ENCODE data around the gene TXNDC11. TPM values are rescaled to one million over a fixed set of nuclear protein-coding genes. Genes with fewer than 3 reads are reported as not detected.

TXNDC11 gene
- polyA plus RNA-seq, 4 donors = 27.6 to 42.1 (median 40.2) TPM

DNA sequence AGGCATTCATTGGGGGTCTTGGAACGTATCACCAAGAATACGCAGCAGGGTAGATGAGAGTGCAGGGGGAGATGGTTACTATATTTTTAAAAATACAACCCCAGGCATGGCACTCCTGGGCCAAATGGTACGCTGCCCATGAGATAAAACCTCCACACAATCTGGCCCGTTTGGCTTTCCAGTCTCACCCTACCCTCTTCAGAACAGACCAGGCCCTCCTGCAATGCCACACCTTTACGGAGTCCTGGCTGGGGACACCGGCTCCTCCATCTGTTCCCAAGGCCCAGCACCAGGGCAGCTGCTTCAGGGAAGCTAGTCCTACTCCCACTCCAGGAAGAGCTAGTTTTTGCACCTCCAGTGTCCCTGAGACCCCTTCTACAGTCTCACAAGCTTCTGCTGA, 50.0 kb downstream of the TXNDC11 start:
- no peak for DNase-seq (ENCODE audit: low read depth in 4 of 4, low spot score in 3 of 4)

DNA sequence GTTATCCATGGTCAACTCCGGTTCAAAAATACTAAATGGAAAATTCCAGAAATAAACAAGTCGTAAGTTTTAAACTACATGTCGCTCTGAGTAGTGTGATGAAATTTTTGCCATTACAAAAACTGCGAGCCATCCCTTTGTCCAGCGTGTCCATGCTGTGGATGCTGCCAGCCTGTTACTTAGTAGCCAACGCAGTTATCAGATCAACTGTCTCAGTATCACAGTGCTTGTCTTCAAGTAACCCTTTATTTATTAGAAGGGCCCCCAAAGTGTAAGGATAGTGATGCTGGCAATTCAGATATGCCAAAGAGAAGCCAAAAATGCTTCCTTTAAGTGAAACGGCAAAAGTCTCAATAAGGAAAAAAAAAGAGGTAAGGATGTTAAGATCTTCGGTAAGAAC, 50.5 kb downstream of the TXNDC11 start:
- DNase-seq (ENCODE audit: low read depth in 4 of 4, low spot score in 3 of 4) = no peak

DNA sequence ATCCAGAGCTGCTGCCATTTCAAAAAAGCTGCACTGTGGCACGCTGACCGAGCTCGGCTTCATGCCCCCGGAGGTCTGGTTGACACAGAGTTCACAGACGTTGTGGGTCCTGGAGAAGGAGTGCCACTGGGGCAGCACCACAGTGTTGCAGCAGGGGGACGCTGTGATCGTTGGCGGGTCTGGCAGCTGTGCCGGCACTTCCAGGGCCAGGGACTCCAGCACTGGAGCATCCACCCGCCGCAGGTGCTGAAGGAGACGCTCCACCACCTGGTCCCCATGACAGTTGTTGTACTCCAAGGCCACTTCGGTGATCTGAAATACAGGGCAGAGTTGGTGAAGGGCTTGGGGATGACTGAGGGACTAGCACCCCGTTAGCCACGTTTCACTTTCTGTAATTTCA, 50.9 kb downstream of the TXNDC11 start:
- no peak for DNase-seq (ENCODE audit: low read depth in 4 of 4, low spot score in 3 of 4)

DNA sequence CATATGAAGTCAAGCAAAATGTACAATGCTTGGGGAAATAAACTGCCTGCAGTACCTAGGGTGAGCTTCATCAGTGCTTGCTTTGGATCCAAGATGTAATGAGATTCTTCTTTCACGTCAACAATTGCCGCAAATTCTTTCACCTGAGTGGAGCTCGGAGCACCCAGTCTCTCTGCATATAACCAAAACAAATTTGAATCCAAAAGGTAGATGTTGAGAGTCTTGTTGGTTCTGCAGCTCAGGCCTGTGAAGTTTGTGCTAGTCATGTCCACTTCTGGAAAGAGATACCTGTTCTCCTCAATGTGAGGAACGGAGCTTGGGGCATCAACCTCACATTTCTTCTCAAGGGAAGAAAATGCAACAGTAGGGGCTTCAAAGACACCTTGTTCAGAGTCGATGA, 51.4 kb downstream of the TXNDC11 start:
- DNase-seq (ENCODE audit: low read depth in 4 of 4, low spot score in 3 of 4) = no peak

DNA sequence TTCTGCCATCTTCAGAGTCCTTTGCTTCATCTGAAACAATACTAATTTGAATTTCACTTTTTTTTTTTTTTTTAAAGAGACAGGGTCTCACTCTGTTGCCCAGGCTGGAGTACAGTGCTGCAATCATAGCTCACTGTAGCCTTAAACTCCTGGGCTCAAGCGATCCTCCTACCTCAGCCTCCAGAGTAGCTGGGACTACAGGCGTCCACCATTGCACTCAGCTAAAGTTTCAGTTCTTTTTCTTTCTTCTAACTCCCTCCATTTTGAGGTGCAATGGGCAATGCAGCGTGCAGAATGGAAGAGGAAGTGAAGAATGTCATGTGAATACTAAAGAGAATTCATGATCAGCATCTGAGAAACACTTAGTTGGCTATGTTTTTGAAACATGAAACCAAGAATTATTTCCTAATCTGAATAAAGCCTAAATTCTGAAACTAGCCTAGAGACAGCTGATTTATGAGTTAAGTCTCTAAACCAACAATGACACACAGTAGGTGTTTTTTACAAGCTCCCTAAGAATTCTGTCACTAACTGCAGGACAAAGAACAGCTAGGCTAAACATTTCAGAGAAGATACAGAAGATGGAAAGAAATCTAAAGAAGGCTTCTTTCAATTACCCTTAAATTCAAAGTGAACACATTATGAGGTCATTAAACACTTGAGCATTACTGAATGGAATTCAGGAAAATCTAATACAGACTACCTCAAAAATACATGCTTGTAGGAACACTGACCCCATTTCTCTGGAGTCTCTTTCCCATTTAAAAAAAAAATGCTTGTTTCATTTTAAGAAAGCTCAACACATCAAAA, 53.4 kb downstream of the TXNDC11 start:
- DNase-seq (ENCODE audit: low read depth in 4 of 4, low spot score in 3 of 4) = no peak

DNA sequence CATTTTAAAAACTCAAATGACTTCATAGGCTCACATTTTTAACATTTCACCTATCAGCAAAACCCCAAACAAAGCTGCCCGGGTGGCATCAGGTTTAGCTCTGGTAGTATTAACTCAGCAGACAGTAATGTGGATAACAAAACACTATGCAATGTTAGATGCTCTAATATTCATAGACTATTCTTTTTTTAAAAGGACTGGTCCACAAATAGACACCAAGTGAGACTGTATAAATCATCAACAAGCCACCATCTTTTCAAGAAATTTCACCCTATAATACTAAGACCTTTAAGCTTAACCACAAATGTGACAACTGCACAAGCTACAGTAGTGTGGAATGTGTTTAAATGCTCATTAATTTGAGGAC, 54.2 kb downstream of the TXNDC11 start:
- DNase-seq (ENCODE audit: low read depth in 4 of 4, low spot score in 3 of 4) = no peak

DNA sequence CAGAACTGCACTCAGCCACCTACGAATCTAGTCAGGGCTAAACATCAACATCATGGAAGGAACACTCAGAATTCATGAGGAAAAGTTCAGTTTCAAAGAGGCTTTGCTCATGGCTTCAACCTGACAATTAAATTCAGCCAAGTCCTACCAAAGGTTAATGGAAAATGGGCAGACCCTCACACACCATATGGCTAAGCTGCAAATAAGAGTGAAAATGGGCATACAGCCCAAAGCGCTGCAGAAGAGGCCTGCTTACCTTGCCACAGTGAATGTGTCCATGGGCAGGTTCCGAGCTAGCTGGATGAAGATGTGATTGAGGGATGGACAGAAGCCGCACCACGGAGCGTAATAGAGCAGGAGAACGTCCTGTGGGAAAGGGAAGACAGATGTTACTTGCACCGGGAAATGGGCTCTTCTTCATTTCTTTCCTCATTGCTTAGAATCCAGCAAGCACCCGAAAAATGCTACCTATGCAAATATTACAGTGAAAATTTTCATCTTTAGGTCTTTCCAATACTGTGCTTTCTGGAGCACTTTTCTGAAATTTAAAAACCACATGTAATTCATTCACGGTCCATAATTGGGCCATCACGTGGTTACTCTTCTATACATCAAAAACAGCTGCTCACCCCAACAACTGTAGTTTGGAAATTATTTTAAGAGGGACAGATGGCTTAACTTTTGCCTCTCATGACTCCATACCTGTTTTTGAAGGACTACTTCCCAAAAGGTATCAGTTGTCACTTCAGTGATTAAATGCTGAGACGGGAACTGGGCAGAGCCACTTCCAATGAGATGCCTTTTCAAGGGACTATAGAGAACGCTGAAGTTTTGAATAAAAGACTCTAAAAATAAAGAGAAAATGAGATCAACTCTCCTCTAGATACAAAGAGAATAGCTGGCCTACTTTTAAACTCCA, 54.8 kb downstream of the TXNDC11 start:
- no peak for DNase-seq (ENCODE audit: low read depth in 4 of 4, low spot score in 3 of 4)

DNA sequence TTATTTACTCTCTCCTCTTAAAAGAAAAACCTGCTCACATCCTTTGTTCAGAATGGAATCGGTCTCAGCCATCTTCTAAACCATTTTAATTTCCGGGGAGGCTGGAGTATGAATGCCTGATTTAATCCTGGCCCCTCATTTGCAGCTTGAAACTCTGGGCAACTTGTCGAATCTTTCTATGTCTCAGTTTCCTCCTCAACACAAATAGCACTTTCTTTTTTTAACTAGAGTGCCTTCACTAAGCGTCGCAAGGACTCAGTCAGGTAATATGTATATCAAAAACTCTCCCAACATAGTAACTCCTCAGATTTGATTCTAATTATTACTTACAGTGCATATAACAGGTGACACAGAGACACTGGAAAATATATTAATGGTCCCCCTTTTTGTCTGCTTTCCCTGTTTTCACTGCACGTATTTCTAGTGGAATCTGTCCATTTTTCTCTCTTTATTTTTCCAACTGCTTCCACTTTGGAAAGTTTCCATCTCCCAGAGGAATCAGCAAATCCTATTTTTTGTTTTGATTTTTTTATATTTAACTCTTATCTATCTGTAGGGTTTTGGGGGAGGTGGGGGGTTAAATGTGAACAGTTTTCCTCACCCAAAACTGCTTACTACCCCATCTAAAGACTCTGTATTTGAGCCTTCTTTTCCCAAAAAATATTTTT, 55.8 kb downstream of the TXNDC11 start:
- no peak for DNase-seq (ENCODE audit: low read depth in 4 of 4, low spot score in 3 of 4)

DNA sequence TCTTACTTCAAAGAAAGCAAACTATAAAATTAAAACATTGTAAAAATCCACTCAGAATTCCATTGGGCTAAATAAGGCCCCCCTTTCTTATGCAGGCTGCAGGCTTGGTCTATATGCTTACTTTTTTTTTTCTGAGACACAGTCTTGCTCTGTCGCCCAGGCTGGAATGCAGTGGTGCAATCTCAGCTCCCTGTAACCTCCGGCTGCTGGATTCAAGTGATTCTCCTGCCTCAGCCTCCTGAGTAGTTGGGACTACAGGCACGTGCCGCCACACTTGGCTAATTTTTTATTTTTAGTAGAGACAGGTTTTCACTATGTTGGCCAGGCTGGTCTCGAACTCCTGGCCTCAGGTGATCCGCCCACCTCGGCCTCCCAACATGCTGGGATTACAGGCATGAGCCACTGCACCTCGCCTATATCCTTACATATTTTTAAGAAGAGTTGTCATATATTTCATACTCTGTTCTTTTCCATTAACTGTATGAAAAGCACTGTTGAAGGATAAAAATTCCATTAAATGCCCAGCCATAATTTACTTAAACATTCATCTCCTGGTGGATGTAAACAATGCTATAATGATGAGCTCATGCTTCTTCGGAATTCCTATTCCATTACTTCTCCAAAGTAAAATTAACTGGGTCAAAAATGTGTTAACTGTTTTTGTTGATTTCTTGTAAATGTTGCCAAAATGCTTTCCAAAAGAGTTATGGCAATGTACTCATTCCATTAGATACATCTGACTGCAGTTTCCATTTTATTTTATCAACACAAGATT, 56.6 kb downstream of the TXNDC11 start:
- no peak for DNase-seq (ENCODE audit: low read depth in 4 of 4, low spot score in 3 of 4)

DNA sequence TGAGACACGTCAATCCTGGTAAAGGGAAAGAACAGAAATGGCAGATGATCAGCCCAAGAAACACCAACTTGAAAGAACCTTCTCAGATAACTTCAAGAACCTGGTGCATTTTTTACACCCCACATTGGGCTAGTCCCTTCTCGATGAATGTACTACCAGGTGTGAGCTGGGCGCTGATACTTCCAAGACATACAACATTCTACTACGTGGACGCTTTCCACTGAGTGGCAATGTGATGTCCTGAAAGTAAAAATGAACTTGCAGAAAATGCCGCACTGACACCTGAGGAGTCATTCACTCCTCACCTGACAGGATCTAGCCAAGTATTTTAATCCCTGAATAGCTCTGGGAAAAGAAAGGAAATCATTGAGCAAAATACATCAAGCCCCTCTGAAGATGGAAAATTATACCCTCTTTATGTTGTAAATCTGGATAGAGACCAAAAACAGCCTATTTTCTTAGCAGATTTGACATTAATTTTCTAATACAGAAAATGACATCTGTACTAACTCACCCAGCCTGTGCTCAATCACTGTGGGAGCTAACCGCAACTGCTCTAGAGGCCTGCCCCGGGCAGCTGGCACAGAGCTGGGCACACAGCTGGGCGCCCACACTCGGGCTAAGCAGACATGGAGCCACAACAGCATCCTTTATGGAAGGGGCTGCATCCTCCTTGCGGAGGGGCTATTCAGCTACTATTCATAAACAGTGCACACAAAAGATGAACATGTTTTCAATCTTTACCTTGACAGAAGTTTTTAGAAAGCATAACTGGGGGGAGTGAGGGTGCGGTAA, 58.2 kb downstream of the TXNDC11 start:
- DNase-seq (ENCODE audit: low read depth in 4 of 4, low spot score in 3 of 4) = no peak

DNA sequence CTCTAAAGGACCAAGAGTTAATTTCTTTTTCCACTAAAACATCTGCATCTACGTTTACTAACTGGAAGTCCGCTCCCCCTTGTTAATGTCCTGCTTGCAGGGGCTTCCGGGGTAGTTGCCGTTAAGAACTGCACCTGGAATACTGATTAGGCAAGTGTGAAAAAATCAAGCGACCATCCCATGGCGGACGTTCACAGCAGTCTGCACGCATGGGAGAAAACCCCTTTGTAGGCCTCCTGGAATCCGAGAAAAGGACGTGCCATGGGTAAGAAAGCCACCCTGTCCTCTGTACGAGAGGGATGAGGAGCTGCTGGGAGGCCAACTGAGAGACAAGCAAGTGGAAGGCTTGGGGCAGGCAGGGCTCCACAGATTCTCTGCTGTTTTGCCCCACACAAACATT, 59.5 kb downstream of the TXNDC11 start:
- DNase-seq (ENCODE audit: low read depth in 4 of 4, low spot score in 3 of 4) = no peak

DNA sequence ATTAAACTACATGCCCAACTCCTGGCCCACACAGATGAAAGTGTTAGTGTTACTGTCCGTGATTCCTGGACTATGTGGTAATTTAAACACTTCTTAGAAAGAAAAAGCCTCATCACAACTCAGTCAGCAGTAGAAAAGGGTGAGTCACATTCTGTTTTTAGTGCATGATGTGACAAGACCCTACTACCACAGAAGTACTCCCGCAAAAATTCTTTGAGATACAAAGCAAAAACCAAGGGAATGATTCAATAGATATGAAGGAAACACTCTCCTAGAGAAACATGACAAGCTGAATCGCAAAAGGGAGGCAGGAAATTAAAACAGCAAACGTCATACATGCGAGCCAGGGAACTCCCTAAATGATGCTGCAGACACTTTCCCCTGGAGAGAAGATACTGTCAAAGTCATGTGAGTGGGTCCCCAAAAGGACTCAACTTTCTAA, 60.0 kb downstream of the TXNDC11 start:
- DNase-seq (ENCODE audit: low read depth in 4 of 4, low spot score in 3 of 4) = no peak

DNA sequence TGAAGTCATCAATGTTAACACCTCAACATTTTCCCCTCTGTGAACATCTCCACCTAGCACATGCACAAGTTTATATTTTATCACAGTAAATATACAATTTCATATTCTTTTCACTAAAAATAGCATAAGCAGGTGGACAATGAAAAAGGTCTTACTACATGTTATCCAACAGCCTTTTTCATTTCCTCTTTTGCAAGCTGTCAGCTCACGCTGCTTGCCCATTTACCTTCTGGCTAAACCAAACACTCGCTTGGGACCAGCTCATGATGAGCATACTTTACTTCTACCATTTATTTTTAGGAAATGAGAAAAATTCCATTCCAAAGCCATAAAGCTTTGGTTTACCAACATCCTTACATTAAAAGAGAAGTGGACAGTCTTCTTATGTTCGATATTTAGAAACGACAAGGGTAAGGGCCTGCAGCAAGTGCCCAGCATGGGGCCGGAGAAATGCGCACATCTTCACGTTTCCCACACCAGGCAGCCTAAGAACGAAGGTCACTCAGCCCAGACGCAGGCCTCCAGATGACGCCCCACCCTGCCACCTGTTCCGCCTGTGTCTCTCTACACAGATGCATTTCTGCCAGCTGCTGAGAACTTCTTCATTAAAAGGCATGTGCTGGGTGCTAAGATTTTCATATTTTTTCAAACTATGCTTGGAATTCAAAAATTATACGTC, 60.5 kb downstream of the TXNDC11 start:
- DNase-seq (ENCODE audit: low read depth in 4 of 4, low spot score in 3 of 4) = no peak

DNA sequence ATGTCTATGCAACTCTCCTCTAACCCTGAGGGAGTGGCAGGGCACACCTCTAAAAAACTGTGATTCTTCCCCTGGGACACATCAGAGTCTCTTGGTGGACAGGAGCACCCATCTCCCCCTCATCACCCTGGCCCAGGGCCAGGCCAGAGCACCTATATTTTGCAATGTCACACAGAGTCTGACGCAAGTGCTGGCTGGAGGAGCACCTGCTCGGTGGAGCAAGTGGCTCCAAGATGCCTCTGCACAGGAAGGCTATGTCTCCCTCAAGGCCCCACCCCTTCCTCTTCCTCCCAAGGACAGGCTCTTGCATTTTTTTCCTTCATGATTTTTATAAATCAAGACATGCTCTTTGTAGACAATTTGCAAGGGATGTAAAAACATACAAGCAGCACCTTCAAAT, 61.1 kb downstream of the TXNDC11 start:
- no peak for DNase-seq (ENCODE audit: low read depth in 4 of 4, low spot score in 3 of 4)

DNA sequence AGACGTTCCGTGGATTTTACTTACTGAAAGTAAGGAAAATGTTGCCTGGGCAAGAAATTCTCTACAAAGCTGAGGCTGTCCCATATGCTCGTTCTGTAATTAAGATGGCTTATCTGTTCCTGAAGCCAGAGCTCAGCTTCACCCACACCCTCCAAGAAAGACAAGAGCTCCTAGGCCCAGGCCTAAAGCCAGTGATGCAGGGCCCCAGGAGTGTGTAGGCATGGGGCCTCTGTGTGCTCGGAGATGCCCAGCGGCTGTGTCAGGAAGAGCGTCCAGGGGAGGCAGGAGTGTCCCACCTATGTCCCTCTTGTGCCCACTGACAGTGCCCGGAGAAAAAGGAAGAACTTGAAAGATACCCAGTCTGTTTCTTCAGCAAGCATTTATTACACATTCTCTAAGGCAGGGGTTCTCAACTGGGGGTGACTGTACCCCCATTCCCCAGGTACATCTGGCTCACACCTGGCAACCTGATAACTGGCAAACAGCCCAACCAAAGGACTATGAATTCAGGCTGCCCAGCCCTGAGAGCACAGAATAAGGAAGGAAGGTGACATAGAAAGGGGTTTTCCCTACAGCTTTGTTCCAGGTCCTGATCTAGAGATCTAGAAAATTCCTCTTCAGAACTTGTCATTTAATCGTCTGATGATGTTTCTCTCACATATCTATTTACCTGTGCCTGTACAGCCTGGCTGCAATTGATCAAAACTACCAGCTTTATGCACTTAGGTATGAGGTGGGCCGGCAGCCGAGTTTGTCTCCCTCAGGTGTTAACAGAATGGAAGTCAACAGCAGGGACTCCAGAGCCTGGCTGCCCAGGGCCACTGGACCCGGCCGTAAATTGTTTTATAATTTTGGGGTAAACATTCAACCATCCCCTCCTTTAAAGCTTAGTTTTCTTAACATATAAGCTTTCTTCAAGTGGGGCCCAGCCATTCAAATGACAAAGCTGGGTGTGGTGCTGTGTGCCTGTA, 62.4 kb downstream of the TXNDC11 start:
- no peak for DNase-seq (ENCODE audit: low read depth in 4 of 4, low spot score in 3 of 4)

DNA sequence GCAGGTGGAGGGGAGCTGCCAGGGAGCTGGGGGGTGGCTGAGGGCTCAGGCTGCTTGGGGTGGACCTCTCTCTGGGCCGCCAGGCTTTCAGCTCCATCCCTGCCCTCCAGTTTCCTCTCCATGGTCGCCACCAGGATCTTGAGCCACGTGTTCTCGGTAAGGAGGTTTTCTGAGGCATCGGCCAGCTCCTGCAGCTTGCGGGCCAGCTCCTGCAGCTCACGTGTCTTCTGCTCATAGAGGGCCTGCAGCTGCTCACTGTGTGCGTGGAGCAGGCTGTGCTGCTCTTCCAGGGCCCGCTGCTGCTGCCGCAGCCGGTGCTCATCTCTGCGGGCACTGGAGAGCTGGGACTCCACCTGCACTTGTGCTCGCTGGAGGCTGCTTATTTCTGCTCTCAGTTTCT, 63.4 kb downstream of the TXNDC11 start:
- DNase-seq (ENCODE audit: low read depth in 4 of 4, low spot score in 3 of 4) = no peak

DNA sequence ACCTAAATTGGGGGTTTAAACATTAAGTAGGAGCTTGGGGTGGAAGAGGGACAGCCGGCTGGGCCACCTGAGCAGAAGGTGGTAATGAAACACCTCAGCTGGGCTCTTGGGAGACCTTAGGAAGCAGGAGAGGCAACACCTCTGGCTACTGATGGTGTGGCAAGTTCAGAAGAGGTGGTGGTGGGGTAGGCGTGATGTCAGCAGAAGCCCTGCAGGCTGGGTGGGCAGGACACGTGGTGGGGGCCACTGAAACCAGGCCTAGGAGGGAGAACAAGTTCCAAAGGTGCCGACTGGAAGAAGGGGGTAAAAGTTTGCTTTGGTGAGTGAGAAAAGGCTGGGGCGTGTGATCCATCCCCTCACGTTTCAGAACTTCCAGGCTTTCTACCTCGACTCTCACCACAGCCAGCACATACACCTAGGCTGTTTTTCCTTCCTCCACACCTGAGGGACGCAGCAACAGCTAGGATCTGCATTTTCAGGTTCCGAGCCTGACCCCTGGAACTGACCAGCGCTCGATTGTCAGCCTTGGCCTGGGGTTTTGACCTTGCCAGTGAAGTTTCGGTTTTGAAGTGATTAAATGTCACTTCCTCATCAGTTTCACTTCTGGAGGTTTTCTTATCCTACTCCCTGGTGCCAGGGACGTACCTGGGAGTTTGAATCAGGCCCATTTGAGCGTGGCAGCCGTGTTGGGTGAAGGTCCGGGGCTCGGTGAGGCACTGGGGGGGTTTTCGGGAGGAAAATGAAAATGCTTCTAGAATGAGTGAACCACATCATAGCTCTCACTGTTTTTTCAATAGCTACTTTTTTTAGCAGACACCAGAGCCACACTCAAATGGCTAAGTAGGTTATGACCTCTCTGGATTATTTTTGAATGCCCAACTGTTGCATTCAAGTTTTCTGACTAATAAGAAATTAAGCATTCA, 64.4 kb downstream of the TXNDC11 start:
- DNase-seq (ENCODE audit: low read depth in 4 of 4, low spot score in 3 of 4) = no peak
